ENCODE measurements around the gene SMTNL2. TPM values are rescaled to one million over a fixed set of nuclear protein-coding genes. Genes with fewer than 3 reads are reported as not detected.

SMTNL2 gene
- total RNA-seq, 2 donors from 2014 or later = 0.51 to 0.79 TPM

GRCh38 chr17:4591529-4591928, 7.2 kb downstream of the SMTNL2 start:
- TF ChIP-seq CTCF (conservative IDR thresholded peaks at IDR 0.05) = no peak
- no peaks in the 10 kb centered on the region for H3K4me1 ChIP-seq (ENCODE audit: control insufficient read depth, insufficient read depth, low read length)
- H3K9me3 Mint-ChIP-seq = no peaks in the 10 kb centered on the region
- peaks cover 8% of the 10 kb centered on the region for H3K27me3 ChIP-seq (ENCODE audit: control insufficient read depth, insufficient read depth, low read length, poor library complexity, severe bottlenecking)
- WGBS, 2 experiments (ENCODE audit: insufficient coverage in 1 of 2, insufficient read length in 1 of 2) = 76 to 79% methylated on average over 9 to 12 of the region's 12 CpGs
- peaks cover 5% of the 10 kb centered on the region for H3K4me1 Mint-ChIP-seq
- no peaks in the 10 kb centered on the region for H3K9me3 ChIP-seq (ENCODE audit: control insufficient read depth, low read length)
- H3K36me3 ChIP-seq (ENCODE audit: control insufficient read depth, insufficient read depth, low read length) = no peaks in the 10 kb centered on the region
- no peaks in the 10 kb centered on the region for H3K36me3 Mint-ChIP-seq (ENCODE audit: low read depth)
- no peak overlapping the region for H3K27ac ChIP-seq (ENCODE audit: low read depth, low read length)
- no peak overlapping the region for H3K4me3 Mint-ChIP-seq
- no peak for DNase-seq
- peaks cover 23% of the 10 kb centered on the region for H3K27me3 Mint-ChIP-seq (ENCODE audit: insufficient read depth)
- no peak overlapping the region for H3K27ac Mint-ChIP-seq
- H3K9ac ChIP-seq (ENCODE audit: extremely low read depth, low read length, poor library complexity, severe bottlenecking) = no peak overlapping the region
- H3K4me3 ChIP-seq (ENCODE audit: low read length) = no peak overlapping the region

GRCh38 chr17:4592240-4593005, 8.1 kb downstream of the SMTNL2 start:
- no peak for TF ChIP-seq CTCF (conservative IDR thresholded peaks at IDR 0.05)
- H3K27me3 Mint-ChIP-seq (ENCODE audit: insufficient read depth) = peaks cover 16% of the 10 kb centered on the region
- H3K36me3 Mint-ChIP-seq (ENCODE audit: low read depth) = no peaks in the 10 kb centered on the region
- no peaks in the 10 kb centered on the region for H3K9me3 Mint-ChIP-seq
- Histone ChIP-seq H3K36me3 (ENCODE audit: control insufficient read depth, insufficient read depth, low read length) (no peaks in the 10 kb centered on the region), H3K27ac (ENCODE audit: low read depth, low read length) (no peak overlapping the region), H3K9ac (ENCODE audit: extremely low read depth, low read length, poor library complexity, severe bottlenecking) (no peak overlapping the region), H3K9me3 (ENCODE audit: control insufficient read depth, low read length) (no peaks in the 10 kb centered on the region), H3K4me3 (ENCODE audit: low read length) (no peak overlapping the region), H3K4me1 (ENCODE audit: control insufficient read depth, insufficient read depth, low read length) (no peaks in the 10 kb centered on the region), H3K27me3 (ENCODE audit: control insufficient read depth, insufficient read depth, low read length, poor library complexity, severe bottlenecking) (no peaks in the 10 kb centered on the region)
- DNase-seq = no peak
- H3K4me3 Mint-ChIP-seq = no peak overlapping the region
- WGBS, 2 experiments (ENCODE audit: insufficient coverage in 1 of 2, insufficient read length in 1 of 2) = 89 to 90% methylated on average over 7 to 11 of the region's 11 CpGs
- H3K27ac Mint-ChIP-seq = no peak overlapping the region
- H3K4me1 Mint-ChIP-seq = peaks cover 5% of the 10 kb centered on the region

GRCh38 chr17:4593021-4593421, 8.7 kb downstream of the SMTNL2 start:
- peaks cover 5% of the 10 kb centered on the region for H3K4me1 Mint-ChIP-seq

More at GRCh38 chr17:4593021-4593421, 8.7 kb downstream of the SMTNL2 start:
- TF ChIP-seq CTCF (conservative IDR thresholded peaks at IDR 0.05) = no peak
- Mint-ChIP-seq H3K36me3 (ENCODE audit: low read depth) (no peaks in the 10 kb centered on the region), H3K4me3 (no peak overlapping the region), H3K27me3 (ENCODE audit: insufficient read depth) (peaks cover 12% of the 10 kb centered on the region), H3K27ac (no peak overlapping the region), H3K9me3 (no peaks in the 10 kb centered on the region)
- no peaks in the 10 kb centered on the region for H3K4me1 ChIP-seq (ENCODE audit: control insufficient read depth, insufficient read depth, low read length)
- H3K36me3 ChIP-seq (ENCODE audit: control insufficient read depth, insufficient read depth, low read length) = no peaks in the 10 kb centered on the region
- H3K9me3 ChIP-seq (ENCODE audit: control insufficient read depth, low read length) = no peaks in the 10 kb centered on the region
- no peak for DNase-seq
- 77 to 84% methylated on average over 7 to 14 of the region's 14 CpGs for WGBS, 2 experiments (ENCODE audit: insufficient coverage in 1 of 2, insufficient read length in 1 of 2)
- no peak overlapping the region for H3K4me3 ChIP-seq (ENCODE audit: low read length)
- H3K27ac ChIP-seq (ENCODE audit: low read depth, low read length) = no peak overlapping the region
- H3K27me3 ChIP-seq (ENCODE audit: control insufficient read depth, insufficient read depth, low read length, poor library complexity, severe bottlenecking) = no peaks in the 10 kb centered on the region
- H3K9ac ChIP-seq (ENCODE audit: extremely low read depth, low read length, poor library complexity, severe bottlenecking) = no peak overlapping the region
